GM23248 (cell line): Measurements from ENCODE around the gene LIPT1. TPM values are rescaled to one million over a fixed set of nuclear protein-coding genes. Genes with fewer than 3 reads are reported as not detected.

ENCODE experiments used
- DNase-seq: peaks from one replicate; pipeline ENCODE4 v3.0.0-alpha.2; 2015
- H2AFZ ChIP-seq: fragments of 200-600 bp; sonication (generic); 2 replicates; pipeline ENCODE4 v1.6.1; 2016; ENCODE audit warnings: antibody characterized with exemption
- H3F3A ChIP-seq: fragments of 200-600 bp; sonication (generic); 2 replicates; pipeline ENCODE4 v1.6.1; 2016; ENCODE audit warnings: mild to moderate bottlenecking, antibody characterized with exemption, mixed run types; ENCODE audit not compliant: insufficient read depth
- H3K27ac ChIP-seq: fragments of 200-600 bp; sonication (generic); 2 replicates; pipeline ENCODE4 v1.5.1; 2016; ENCODE audit warnings: mild to moderate bottlenecking
- H3K27me3 ChIP-seq: fragments of 200-600 bp; sonication (generic); replicated peaks from 2 replicates; pipeline ENCODE4 v1.6.1; 2016; ENCODE audit warnings: mild to moderate bottlenecking; ENCODE audit not compliant: insufficient read depth
- H3K36me3 ChIP-seq: fragments of 200-600 bp; sonication (generic); 2 replicates; pipeline ENCODE4 v1.6.1; 2016; ENCODE audit warnings: low read depth, mild to moderate bottlenecking
- H3K4me1 ChIP-seq: fragments of 200-600 bp; sonication (generic); 2 replicates; pipeline ENCODE4 v1.6.1; 2016; ENCODE audit warnings: mild to moderate bottlenecking; ENCODE audit not compliant: insufficient read depth
- H3K4me2 ChIP-seq: fragments of 200-600 bp; sonication (generic); one replicate; pipeline ENCODE4 v1.6.1; 2016; ENCODE audit warnings: mild to moderate bottlenecking; ENCODE audit not compliant: unreplicated experiment
- H3K4me3 ChIP-seq: fragments of 200-600 bp; sonication (generic); 2 replicates; pipeline ENCODE4 v1.5.1; 2016; ENCODE audit warnings: mild to moderate bottlenecking
- H3K79me2 ChIP-seq: fragments of 200-600 bp; sonication (generic); 2 replicates; pipeline ENCODE4 v1.6.1; 2016; ENCODE audit warnings: mild to moderate bottlenecking; ENCODE audit not compliant: insufficient read depth
- H3K9ac ChIP-seq: fragments of 200-600 bp; sonication (generic); 2 replicates; pipeline ENCODE4 v1.6.1; 2016; ENCODE audit warnings: mild to moderate bottlenecking
- H3K9me2 ChIP-seq: fragments of 200-600 bp; sonication (generic); 2 replicates; pipeline ENCODE4 v1.6.1; 2016; ENCODE audit warnings: mixed run types, mild to moderate bottlenecking, moderate library complexity; ENCODE audit not compliant: insufficient read depth
- H3K9me3 ChIP-seq: fragments of 200-600 bp; sonication (generic); one replicate; pipeline ENCODE4 v1.6.1; 2017; ENCODE audit warnings: low read depth
- H4K20me1 ChIP-seq: fragments of 200-600 bp; sonication (generic); 2 replicates; pipeline ENCODE4 v1.6.0; 2016; ENCODE audit not compliant: insufficient read depth
- EZH2 ChIP-seq: fragments of 200-600 bp; sonication (generic); IDR thresholded peaks from 2 replicates; pipeline ENCODE4 v1.6.1; 2018; ENCODE audit warnings: antibody characterized with exemption, mild to moderate bottlenecking; ENCODE audit not compliant: insufficient read depth, poor library complexity, severe bottlenecking
- EZH2phosphoT487 ChIP-seq: fragments of 200-600 bp; sonication (generic); IDR thresholded peaks from 2 replicates; pipeline ENCODE4 v1.6.1; 2018; ENCODE audit warnings: antibody characterized with exemption, moderate library complexity, mild to moderate bottlenecking, low read depth; ENCODE audit not compliant: insufficient read depth
- WGBS, 2 experiments: methylation state at CpG; one replicate each; pipeline ENCODE4 v1.1.6; 2015 to 2017; ENCODE audit warnings: low lambda C conversion rate in 2 of 2, low coverage in 1 of 2; ENCODE audit errors: missing lambda C conversion rate in 2 of 2; 5-methylcytosine and 5-hydroxymethylcytosine counted together
- in situ Hi-C: fragments of 300-500 bp; cut with MboI; formaldehyde crosslinking; loops from 2 replicates; pipeline ENCODE4 v1.15.0; 2020
- polyA plus RNA-seq: library from polyadenylated mRNA; unstranded; fragments of >200 nt; fragmentation: Nextera tagmentation; extraction: Ambion mirVana; gene quantifications from 2 replicates; pipeline ENCODE4 v1.2.1, GENCODE V29; 2016
- total RNA-seq: library from RNA; depleted of rRNA; stranded (reverse); fragments of >200 nt; shearing (Covaris generic); gene quantifications from 2 replicates; pipeline ENCODE4 v1.2.3, GENCODE V29; 2014; rRNA removed

LIPT1 gene
- total RNA-seq (6.6 and 8.8 TPM in 2 replicates), polyA plus RNA-seq (4.6 TPM in 2 replicates)

- TF ChIP-seq EZH2phosphoT487 (no peak), EZH2 (no peak)
These were observed at the start of gene LIPT1, which contains the start of gene TSGA10 for GRCh38 chr2:99154643-99155536. TSS of gene LIPT1 (plus strand) at chr2:99154967. CDS start at chr2:99161958, 6,991 bp downstream. TSS of gene TSGA10 (minus strand) at chr2:99154942. CDS start at chr2:99109439, 45,503 bp downstream.

GRCh38 chr2:99106913-99107312 lies 47.9 kb upstream of the LIPT1 start:
- WGBS, 2 experiments = 31 to 33% methylated on average over 2 of the region's 2 CpGs
- H3K9me2 ChIP-seq = no peaks in the 10 kb centered on the region
- H3K9me3 ChIP-seq = no peaks in the 10 kb centered on the region
- DNase-seq = peak; percentile 30
- no peaks in the 10 kb centered on the region for H4K20me1 ChIP-seq
- H3K27me3 ChIP-seq = no peaks in the 10 kb centered on the region
- no peak overlapping the region for H3K9ac ChIP-seq
- H3F3A ChIP-seq = no peaks in the 10 kb centered on the region
- in situ Hi-C loops = no loop called here
- H3K36me3 ChIP-seq = no peaks in the 10 kb centered on the region
- H3K4me2 ChIP-seq = no peak overlapping the region
- H3K4me3 ChIP-seq = no peak overlapping the region
- no peak overlapping the region for H3K27ac ChIP-seq
- H3K79me2 ChIP-seq = no peaks in the 10 kb centered on the region
- H3K4me1 ChIP-seq = no peaks in the 10 kb centered on the region
- TF ChIP-seq EZH2phosphoT487 (no peak), EZH2 (no peak)
- H2AFZ ChIP-seq = peak overlapping the region; percentile 28; the same call in 1 of the 2 replicates

More at GRCh38 chr2:99154643-99155536, at the start of gene LIPT1, which contains the start of gene TSGA10:
- H3K27ac ChIP-seq = peak within 1 kb of the TSS; percentile 50
- H3K79me2 ChIP-seq = 0 out of 2 replicates have a peak, but pooled peaks cover 8% of the 10 kb centered on the region
- no peaks in the 10 kb centered on the region for H3K36me3 ChIP-seq
- no peaks in the 10 kb centered on the region for H4K20me1 ChIP-seq
- no peaks in the 10 kb centered on the region for H3K27me3 ChIP-seq
- peak; percentile 96 for DNase-seq
- H3K9ac ChIP-seq = peak within 1 kb of the TSS; percentile 84
- peaks cover 4% of the 10 kb centered on the region; the same call in 1 of the 2 replicates for H3K4me1 ChIP-seq
- H2AFZ ChIP-seq = peak within 1 kb of the TSS; percentile 98
- H3K9me2 ChIP-seq = no peaks in the 10 kb centered on the region
- H3K4me2 ChIP-seq = peak within 1 kb of the TSS; percentile 93
- H3K4me3 ChIP-seq = peak within 1 kb of the TSS; percentile 98
- whole genome bisulfite sequencing, 2 experiments = 1 to 2% methylated on average over 63 to 69 of the region's 70 CpGs
- H3F3A ChIP-seq = no peaks in the 10 kb centered on the region; the same call in 1 of the 2 replicates
- no peaks in the 10 kb centered on the region for H3K9me3 ChIP-seq
- in situ Hi-C loops = no loop called here

- TF ChIP-seq EZH2phosphoT487 (no peak), EZH2 (no peak)
- Histone ChIP-seq H3K27me3 (no peaks in the 10 kb centered on the region), H3K4me1 (no peaks in the 10 kb centered on the region), H3K79me2 (no peaks in the 10 kb centered on the region), H3K4me3 (no peak overlapping the region), H3K4me2 (no peak overlapping the region), H3K27ac (no peak overlapping the region), H3K9ac (no peak overlapping the region), H2AFZ (no peak overlapping the region), H3K36me3 (no peaks in the 10 kb centered on the region), H4K20me1 (no peaks in the 10 kb centered on the region), H3K9me3 (no peaks in the 10 kb centered on the region), H3K9me2 (no peaks in the 10 kb centered on the region), H3F3A (no peaks in the 10 kb centered on the region)
- in situ Hi-C loops = no loop called here
- 79 to 85% methylated on average over 2 of the region's 2 CpGs for WGBS, 2 experiments
- DNase-seq = no peak
These were observed 43.5 kb upstream of the LIPT1 start for GRCh38 chr2:99111236-99111635.

- no peaks in the 10 kb centered on the region for H3K4me1 ChIP-seq
- H3K9ac ChIP-seq = no peak overlapping the region
- no peak overlapping the region for H3K27ac ChIP-seq
- H3K79me2 ChIP-seq = no peaks in the 10 kb centered on the region
- no peak overlapping the region for H3K4me3 ChIP-seq
- no peaks in the 10 kb centered on the region for H3K9me2 ChIP-seq
- no peak overlapping the region for H3K4me2 ChIP-seq
- WGBS, 2 experiments = 88 to 98% methylated on average over 1 of the region's 1 CpG
- no peaks in the 10 kb centered on the region for H4K20me1 ChIP-seq
- TF ChIP-seq EZH2phosphoT487 = no peak
- TF ChIP-seq EZH2 = no peak
- H3F3A ChIP-seq = no peaks in the 10 kb centered on the region
- H3K36me3 ChIP-seq = no peaks in the 10 kb centered on the region
- H3K9me3 ChIP-seq = no peaks in the 10 kb centered on the region
- DNase-seq = no peak
- in situ Hi-C loops = no loop called here
- H3K27me3 ChIP-seq = no peaks in the 10 kb centered on the region
- H2AFZ ChIP-seq = no peak overlapping the region
These were observed 42.8 kb upstream of the LIPT1 start for GRCh38 chr2:99111945-99112344.
